GM18861 (cell line): Measurements from ENCODE around the gene SPRED3.
"Not testable (repeated sequence)": the region's sequence is repeated elsewhere in the genome, so short reads cannot be mapped to it uniquely, and the experiment has no call there.

Experiments
- ATAC-seq: cut with Tn5 transposase; IDR thresholded peaks from one replicate; pipeline ENCODE4 v1.9.1; 2021; ENCODE audit not compliant: unreplicated experiment

Gene SPRED3

GRCh38 chr19:38389957-38390924 is 1.7 kb downstream of the SPRED3 start:
- ATAC-seq = no peak

GRCh38 chr19:38391911-38392464 is 3.5 kb downstream of the SPRED3 start:
- ATAC-seq = no peak

DNA sequence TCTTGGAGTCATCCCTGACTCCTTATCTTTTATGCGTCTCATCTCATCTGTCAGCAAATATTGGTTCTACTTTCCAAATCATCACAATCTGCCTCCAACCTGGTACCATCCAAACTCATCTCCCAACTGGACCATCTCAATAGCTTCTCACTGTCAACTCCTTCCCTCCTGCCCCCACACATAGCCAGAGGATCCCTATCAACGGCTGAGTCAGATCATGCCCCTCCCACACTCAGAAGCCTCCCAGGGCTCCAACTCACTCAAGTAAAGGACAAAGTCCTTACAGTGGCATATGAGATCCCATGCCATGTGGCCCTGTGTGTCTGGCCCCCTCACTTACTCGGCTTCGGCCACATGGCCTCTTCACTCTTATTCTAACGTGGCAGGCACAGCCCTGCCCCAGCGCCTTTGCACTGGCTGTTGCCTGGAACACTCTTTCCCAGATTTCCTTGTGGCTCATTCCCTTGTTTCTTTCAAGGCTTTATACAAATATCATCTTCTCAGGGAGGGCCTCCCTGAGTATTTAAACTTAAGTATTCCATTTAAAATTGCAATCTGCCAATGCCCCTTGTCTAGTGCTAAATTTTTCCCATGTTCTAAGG is 4.3 kb downstream of the SPRED3 start:
- ATAC-seq = no peak

DNA sequence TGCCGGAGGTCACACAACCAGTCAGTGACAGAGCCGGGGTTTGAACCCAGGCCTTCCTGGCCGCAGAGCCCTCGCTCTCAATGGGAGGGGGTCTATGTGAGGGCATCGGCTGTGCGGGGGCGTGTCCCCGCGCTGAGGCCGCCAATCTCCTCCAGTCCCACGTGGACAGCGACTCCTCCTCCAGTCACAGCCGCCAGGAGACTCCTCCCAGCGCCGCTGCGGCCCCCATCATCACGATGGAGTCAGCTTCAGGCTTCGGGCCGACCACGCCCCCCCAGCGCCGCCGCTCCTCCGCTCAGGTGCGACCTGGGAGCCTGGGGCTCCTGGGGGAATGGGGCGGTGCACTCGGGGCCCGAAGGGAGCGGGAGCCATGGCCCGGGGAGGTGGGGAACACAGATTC is 6.0 kb downstream of the SPRED3 start:
- no peak for ATAC-seq

DNA sequence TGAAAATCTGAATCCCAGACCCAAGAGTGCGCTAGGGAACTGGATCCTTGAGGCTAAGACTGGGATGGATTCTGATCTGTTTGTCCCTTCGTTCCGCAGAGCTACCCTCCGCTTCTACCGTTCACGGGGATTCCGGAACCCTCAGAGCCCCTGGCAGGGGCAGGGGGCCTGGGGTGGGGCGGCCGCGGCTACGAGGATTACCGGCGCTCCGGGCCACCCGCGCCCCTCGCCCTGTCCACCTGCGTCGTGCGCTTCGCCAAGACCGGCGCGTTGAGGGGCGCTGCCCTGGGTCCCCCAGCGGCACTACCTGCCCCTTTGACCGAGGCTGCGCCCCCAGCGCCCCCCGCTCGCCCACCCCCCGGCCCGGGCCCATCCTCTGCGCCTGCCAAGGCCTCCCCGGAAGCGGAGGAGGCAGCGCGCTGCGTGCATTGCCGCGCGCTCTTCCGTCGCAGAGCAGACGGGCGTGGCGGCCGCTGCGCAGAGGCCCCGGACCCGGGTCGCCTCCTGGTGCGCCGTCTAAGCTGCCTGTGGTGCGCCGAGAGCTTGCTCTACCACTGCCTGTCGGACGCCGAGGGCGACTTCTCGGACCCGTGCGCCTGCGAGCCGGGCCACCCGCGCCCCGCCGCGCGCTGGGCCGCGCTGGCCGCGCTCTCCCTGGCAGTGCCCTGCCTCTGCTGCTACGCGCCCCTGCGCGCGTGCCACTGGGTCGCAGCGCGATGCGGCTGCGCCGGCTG is 7.1 kb downstream of the SPRED3 start:
- ATAC-seq = no peak

DNA sequence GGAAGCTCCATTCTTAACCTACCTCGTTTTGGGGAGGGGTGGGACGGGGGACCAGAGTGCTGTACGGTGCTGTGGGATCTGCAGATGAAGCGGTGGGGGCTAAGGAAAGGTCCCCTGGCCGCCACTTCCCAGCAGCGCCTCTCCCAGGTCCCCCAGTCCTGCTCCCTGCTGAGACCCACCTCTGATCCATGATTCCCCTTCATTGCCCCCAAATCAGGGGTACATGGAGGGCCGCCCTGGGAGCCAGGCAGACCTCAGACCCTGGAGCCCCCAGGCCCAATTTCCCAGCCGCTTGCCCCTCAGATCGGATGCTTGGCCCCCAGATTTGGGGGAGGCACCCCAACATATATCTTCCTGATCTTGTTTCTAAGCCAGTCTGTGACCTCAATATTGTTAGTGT is 10.6 kb downstream of the SPRED3 start:
- no peak for ATAC-seq

DNA sequence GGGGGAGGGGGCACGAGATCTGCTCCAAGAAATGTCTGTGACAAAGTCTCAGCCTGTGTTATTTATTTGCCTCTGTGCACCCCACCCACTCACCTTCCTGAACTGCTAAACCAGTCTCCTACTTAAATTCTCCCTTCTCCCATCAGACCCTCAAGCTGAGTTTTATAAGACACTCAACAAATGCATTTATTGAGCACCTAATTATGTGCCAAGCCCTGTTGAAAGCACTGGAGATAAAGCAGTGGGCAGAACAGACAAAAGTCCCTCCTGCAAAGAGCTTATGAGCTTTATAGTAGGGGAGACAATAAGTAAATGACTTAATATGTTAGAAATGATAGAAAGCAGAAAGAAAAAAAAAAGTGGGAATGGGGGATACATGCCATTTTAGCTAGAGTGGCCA is 11.0 kb downstream of the SPRED3 start:
- no peak for ATAC-seq

DNA sequence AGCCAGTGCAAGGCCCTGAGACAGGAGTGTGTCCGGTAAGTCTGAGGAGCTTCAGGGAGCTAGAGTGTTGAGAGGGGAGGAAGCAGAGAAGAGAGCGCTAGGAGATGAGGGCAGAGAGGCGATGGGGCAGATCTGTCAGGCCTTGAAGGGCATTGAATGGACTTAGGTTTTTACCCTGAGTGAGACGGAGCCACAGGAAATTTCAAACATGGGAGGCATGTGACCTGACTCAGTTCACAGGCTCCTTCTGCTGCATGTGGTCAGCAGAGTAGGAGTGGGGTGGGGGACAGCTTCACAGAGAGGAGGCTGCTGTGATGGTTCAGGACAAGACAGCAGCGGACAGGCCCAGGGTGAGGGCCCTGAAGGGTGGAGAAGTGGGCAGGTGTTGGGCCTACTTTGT is 11.9 kb downstream of the SPRED3 start:
- no peak for ATAC-seq

DNA sequence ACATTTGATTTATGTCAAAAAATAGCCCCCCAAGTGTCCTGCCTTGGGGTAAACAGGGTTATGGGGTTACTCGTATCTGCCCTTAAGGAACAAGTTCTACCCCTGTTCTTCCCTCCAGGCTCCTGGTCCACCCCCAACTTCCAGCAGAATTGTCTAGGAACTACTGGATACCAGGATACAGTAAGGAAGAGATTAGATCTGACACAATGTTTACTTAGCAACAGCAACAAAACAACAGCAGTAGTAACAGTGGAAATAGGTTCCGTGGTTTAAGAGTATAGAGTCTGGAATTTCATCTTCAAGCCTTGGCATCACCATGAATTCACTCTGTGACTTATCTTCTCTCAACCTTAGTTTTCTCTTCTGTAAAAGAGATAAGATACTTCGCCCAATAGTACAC is 12.7 kb downstream of the SPRED3 start:
- no peak for ATAC-seq

DNA sequence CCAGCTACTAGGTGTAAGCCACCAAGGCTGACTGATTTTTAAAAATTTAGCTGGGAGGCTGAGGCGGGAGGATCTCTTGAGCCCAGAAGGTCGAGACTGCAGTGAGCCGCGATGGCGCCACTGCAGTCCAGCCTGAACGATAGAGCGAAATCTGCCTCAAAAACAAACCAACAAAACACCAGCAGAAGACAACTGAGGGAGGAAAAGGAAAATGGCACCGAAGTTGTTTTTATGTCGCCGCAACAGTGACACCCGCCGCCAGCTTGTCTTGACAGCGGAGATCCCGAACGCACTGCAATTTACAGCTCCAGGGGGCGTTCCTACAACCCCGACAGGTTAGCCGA is 14.1 kb downstream of the SPRED3 start:
- no peak for ATAC-seq

GRCh38 chr19:38402967-38403674 is 14.6 kb downstream of the SPRED3 start, which contains the start of gene FAM98C:
FAM98C (plus strand) TSS chr19:38403093; CDS start chr19:38403154, 61 bp downstream.
- peak; percentile 89 for ATAC-seq

DNA sequence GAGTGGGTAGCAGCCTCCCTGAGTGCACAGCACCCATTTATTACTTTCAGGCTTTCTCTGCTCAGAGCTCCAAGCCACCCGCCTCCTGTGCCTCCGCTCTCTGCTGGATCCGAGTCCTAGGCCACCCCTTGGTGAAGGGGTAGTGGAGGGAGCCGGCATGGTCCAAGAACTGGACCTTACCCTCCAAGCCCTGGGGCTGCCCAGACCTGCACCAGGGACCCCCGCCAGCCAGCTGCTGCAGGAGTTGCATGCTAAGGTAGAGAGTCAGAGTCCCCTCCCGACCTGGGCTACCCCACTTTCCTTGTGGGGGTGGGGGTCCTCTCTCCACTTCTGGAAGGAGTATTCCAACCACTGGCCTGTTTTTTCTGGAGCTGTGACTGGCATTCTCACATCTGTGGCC is 16.4 kb downstream of the SPRED3 start:
- no peak for ATAC-seq

GRCh38 chr19:38405276-38405675 is 16.8 kb downstream of the SPRED3 start:
- no peak for ATAC-seq

- no peak for ATAC-seq
Observed at GRCh38 chr19:38409631-38410133, 21.2 kb downstream of the SPRED3 start.

DNA sequence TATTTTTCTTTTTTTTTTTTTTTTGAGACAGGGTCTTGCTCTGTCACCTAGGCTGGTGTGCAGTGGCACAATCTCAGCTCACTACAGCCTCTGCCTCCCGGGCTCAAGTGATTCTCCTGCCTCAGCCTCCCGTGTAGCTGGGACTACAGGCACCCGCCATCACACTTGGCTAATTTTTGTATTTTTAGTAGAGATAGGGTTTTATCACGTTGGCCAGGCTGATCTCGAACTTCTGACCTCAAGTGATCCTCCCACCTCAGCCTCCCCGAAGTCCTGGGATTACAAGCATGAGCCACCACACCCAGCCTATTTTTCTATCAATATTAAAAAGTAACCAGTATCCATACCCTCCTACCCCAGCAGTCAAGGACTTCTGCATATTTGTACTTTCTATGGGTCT is 21.9 kb downstream of the SPRED3 start:
- ATAC-seq = not testable (repeated sequence)

DNA sequence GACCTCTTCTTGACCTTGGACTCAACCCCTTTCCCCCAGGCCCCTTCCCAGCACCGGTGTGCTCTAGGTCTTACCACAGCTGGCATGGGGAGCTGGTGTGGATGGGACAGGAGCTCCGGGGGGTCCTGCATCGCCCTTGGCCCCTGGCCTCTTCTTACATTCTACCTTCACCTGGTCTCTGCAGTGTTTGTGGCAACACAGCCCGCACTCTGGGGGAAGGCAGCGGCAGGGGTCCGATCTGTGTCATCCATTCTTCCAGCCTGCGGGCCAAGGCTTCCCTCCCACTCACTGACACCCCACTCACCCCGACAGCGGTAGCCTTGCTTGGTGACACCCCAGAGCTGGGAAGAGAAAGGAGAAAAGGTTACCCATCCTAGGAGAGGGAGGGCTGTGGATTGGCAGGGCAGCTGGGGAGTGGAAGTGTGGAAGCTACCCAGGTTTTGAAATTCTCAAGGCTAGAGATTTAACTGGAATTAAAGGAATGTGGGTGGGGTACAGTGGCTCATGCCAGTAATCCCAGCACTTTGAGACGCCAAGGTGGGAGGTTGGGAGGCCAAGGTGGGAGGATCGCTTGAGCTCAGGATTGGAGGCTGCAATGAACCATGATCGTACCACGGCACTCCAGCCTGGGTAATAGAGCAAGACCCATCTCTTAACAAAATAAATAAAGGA is 22.7 kb downstream of the SPRED3 start:
- ATAC-seq = no peak

DNA sequence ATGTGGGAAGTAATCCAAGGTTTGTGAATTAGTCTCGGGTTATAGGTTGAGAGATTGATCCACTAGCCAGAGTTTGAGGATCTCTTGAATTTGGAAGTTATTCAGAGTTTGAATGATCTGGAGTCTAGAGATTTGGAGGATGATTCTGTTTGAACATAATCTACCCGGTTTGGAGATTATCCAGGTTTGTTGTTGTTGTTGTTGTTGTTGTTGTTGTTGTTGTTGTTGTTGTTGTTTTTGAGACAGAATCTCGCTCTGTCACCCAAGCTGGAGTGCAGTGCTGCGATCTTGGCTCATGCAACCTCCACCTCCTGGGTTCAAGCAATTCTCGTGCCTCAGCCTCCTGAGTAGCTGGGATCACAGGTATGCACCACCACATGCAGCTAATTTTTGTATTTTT is 23.4 kb downstream of the SPRED3 start:
- ATAC-seq = not testable (repeated sequence)

GRCh38 chr19:38412491-38412890 is 24.0 kb downstream of the SPRED3 start:
- no peak for ATAC-seq

- ATAC-seq = no peak
Observed at GRCh38 chr19:38412961-38413360, 24.5 kb downstream of the SPRED3 start.

DNA sequence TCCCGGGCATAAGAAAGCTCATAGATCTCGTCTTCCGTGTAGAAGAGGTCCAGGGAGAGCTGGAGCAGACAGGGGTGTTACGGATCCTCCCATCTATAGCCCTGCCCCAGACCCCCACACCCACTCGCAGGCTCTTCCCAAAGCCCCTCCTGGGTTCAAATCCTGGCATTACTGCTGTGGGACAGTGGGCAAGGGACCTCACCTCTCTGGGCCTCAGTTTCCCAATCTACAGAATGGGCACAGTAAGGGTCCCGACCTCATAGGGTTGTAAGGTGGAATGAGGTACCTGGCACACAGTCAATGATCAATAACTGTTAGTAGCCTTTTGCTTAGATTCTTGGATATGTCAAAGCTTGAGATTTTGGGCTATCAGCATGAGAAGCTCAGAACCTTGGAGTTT is 24.9 kb downstream of the SPRED3 start:
- ATAC-seq = no peak
